Natural killer cell (primary cell): Measurements from ENCODE around the gene THBS1. TPM values are rescaled to one million over a fixed set of nuclear protein-coding genes. Genes with fewer than 3 reads are reported as not detected.

ENCODE experiments used
- ATAC-seq, 3 donors: fragments of 150-1000 bp in 2 of 3; fragments of 200-7000 bp in 1 of 3; cut with Tn5 transposase; 1 replicate in 1 of 3; 2 replicates in 2 of 3; pipeline ENCODE4 v1.10.0; 2021; ENCODE audit warnings: mild to moderate bottlenecking in 2 of 3, moderate library complexity in 2 of 3
- DNase-seq, 2 donors: peaks; one replicate each; pipeline versions ENCODE4 v3.0.0 to v3.0.0-alpha.2; 2013 to 2021; ENCODE audit warnings: mixed read lengths in 1 of 2
- H3K27ac ChIP-seq: one replicate; pipeline ENCODE4 v1.5.1; 2013; ENCODE audit warnings: mild to moderate bottlenecking, low read length
- H3K27me3 ChIP-seq: one replicate; pipeline ENCODE4 v1.6.1; 2013; ENCODE audit warnings: low read length; ENCODE audit not compliant: control insufficient read depth, insufficient read depth
- H3K36me3 ChIP-seq: one replicate; pipeline ENCODE4 v1.6.1; 2013; ENCODE audit warnings: low read length; ENCODE audit not compliant: control insufficient read depth, insufficient read depth
- H3K4me1 ChIP-seq: one replicate; pipeline ENCODE4 v1.6.1; 2013; ENCODE audit warnings: low read length; ENCODE audit not compliant: control insufficient read depth, insufficient read depth
- H3K4me3 ChIP-seq: one replicate; pipeline ENCODE4 v1.5.1; 2013; ENCODE audit warnings: low read length
- H3K9me3 ChIP-seq: one replicate; pipeline ENCODE4 v1.6.1; 2013; ENCODE audit warnings: low read length; ENCODE audit not compliant: control insufficient read depth, insufficient read depth
- H3K27ac Mint-ChIP-seq, 2 donors: one replicate each; pipeline ENCODE4 v1.8.0; 2022; ENCODE audit warnings: mild to moderate bottlenecking in 2 of 2, mixed read lengths in 2 of 2, moderate library complexity in 1 of 2
- H3K27me3 Mint-ChIP-seq, 2 donors: one replicate each; pipeline ENCODE4 v1.8.0; 2022; ENCODE audit warnings: low read depth in 2 of 2, mixed read lengths in 2 of 2
- H3K36me3 Mint-ChIP-seq: one replicate; pipeline ENCODE4 v1.8.0; 2022; ENCODE audit warnings: mixed read lengths
- H3K4me1 Mint-ChIP-seq, 2 donors: one replicate each; pipeline ENCODE4 v1.8.0; 2022; ENCODE audit warnings: mixed read lengths in 2 of 2
- H3K4me3 Mint-ChIP-seq: one replicate; pipeline ENCODE4 v1.8.0; 2022; ENCODE audit warnings: mild to moderate bottlenecking, moderate library complexity, mixed read lengths
- H3K9me3 Mint-ChIP-seq, 2 donors: one replicate each; pipeline ENCODE4 v1.8.0; 2022; ENCODE audit warnings: mixed read lengths in 2 of 2
- WGBS: methylation state at CpG from one replicate; pipeline ENCODE4 v1.1.7; 2013; ENCODE audit warnings: missing lambda C conversion rate; ENCODE audit not compliant: insufficient coverage; 5-methylcytosine and 5-hydroxymethylcytosine counted together
- intact Hi-C: fragments of 100-400 bp; cut with micrococcal nuclease; formaldehyde crosslinking; loops from one replicate; pipeline ENCODE4 v1.14.2; 2022
- total RNA-seq, 4 donors: library from RNA; stranded (reverse); fragments of 120-200 nt in 1 of 4; gene quantifications; one replicate each; pipeline versions ENCODE4 v1.2.3 to v1.2.4, GENCODE V29; 2013 to 2022
- TF ChIP-seq, protein P1 (sequence below): fragments of 200-600 bp; IDR thresholded peaks from one replicate; pipeline ENCODE4 v1.8.0; 2022; ENCODE audit warnings: antibody characterized with exemption

The THBS1 gene
- total RNA-seq, 3 donors from 2014 or later (not counting 1 experiment from before 2014, with no cell fraction given): 27.1 to 43.3 (median 38.3) TPM

DNA sequence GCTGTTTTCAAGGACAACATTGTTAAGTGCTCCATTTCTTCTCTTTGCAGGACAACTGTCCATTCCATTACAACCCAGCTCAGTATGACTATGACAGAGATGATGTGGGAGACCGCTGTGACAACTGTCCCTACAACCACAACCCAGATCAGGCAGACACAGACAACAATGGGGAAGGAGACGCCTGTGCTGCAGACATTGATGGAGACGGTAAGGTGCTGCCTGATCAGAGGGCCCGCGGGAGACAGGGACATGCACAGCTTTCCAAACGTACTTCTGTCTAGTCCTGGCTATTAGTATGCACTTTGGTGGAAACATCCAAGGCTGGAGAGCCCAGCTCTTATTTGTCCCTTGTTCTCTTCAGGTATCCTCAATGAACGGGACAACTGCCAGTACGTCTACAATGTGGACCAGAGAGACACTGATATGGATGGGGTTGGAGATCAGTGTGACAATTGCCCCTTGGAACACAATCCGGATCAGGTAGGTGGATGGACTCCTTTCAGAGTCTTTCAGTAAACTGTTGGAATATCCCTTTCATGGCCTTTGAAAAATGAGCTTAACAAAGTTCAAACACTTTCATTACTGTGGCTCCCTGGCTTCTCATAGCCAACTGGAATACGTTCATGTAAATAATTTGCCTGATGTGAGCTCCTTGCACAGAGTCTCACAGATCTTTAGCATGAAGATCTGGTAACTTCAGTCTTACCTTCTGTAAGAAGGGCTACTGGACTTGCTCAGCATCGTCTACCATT, 10.4 kb downstream of the THBS1 start:
- Histone ChIP-seq H3K4me1 (peaks cover 26% of the 10 kb centered on the region), H3K4me3 (no peak overlapping the region), H3K27ac (no peak overlapping the region), H3K9me3 (no peaks in the 10 kb centered on the region), H3K36me3 (peaks cover 30% of the 10 kb centered on the region), H3K27me3 (no peaks in the 10 kb centered on the region)
- intact Hi-C loops: no loop called here
- DNase-seq (no peak), ATAC-seq (no peak)
- 94% methylated on average over 10 of the region's 11 CpGs for WGBS
- Mint-ChIP-seq H3K27me3 (no peaks in the 10 kb centered on the region), H3K36me3 (peaks cover 52% of the 10 kb centered on the region), H3K4me3 (no peak overlapping the region), H3K9me3 (no peaks in the 10 kb centered on the region), H3K4me1 (peaks cover 17 to 29% of the 10 kb centered on the region in 2 donors), H3K27ac (no peak overlapping the region)
- TF ChIP-seq, protein P1, sequence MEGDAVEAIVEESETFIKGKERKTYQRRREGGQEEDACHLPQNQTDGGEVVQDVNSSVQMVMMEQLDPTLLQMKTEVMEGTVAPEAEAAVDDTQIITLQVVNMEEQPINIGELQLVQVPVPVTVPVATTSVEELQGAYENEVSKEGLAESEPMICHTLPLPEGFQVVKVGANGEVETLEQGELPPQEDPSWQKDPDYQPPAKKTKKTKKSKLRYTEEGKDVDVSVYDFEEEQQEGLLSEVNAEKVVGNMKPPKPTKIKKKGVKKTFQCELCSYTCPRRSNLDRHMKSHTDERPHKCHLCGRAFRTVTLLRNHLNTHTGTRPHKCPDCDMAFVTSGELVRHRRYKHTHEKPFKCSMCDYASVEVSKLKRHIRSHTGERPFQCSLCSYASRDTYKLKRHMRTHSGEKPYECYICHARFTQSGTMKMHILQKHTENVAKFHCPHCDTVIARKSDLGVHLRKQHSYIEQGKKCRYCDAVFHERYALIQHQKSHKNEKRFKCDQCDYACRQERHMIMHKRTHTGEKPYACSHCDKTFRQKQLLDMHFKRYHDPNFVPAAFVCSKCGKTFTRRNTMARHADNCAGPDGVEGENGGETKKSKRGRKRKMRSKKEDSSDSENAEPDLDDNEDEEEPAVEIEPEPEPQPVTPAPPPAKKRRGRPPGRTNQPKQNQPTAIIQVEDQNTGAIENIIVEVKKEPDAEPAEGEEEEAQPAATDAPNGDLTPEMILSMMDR: no peak

DNA sequence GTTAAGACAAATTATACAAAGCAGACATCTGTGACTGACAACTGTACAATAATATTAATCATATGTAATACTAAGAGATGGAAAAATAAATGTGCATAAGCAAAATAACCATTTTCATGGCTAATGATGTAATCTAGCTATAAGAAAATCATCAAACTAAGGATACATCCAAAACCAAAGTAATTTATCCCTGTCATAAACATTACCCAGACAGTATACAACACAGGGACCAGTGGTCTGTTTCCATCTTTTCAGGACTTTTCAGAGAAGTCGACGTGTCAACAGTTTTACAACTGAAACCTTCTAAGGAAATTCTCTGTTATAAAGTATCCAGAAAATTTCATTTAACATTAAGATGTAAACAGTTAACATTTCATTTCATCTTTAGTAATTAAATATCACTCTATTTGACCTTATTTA, 11.0 kb downstream of the THBS1 start:
- TF ChIP-seq, protein P1: no peak
- no peak for ATAC-seq
- no peak overlapping the region for H3K27ac ChIP-seq
- no peaks in the 10 kb centered on the region for H3K27me3 Mint-ChIP-seq
- WGBS: 100% methylated on average over 2 of the region's 2 CpGs
- no peak overlapping the region for H3K27ac Mint-ChIP-seq
- intact Hi-C loops: no loop called here
- H3K4me3 Mint-ChIP-seq: no peak overlapping the region
- H3K4me1 ChIP-seq: peaks cover 26% of the 10 kb centered on the region
- H3K9me3 ChIP-seq: no peaks in the 10 kb centered on the region
- no peak for DNase-seq
- no peaks in the 10 kb centered on the region for H3K9me3 Mint-ChIP-seq
- H3K27me3 ChIP-seq: no peaks in the 10 kb centered on the region
- no peak overlapping the region for H3K4me3 ChIP-seq
- H3K36me3 Mint-ChIP-seq: peaks cover 52% of the 10 kb centered on the region
- H3K36me3 ChIP-seq: peaks cover 30% of the 10 kb centered on the region
- peaks cover 17 to 29% of the 10 kb centered on the region in 2 donors for H3K4me1 Mint-ChIP-seq

DNA sequence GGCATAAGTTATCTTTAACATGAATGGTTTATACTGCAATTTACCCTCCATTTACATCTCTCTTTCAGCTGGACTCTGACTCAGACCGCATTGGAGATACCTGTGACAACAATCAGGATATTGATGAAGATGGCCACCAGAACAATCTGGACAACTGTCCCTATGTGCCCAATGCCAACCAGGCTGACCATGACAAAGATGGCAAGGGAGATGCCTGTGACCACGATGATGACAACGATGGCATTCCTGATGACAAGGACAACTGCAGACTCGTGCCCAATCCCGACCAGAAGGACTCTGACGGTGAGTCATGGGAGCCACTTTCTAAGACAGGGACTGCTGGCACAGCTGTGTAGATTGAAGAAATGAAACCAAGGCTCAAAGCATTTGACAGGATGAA, 11.6 kb downstream of the THBS1 start:
- intact Hi-C loops: no loop called here
- TF ChIP-seq, protein P1: no peak

More for the DNA sequence above, 11.6 kb downstream of the THBS1 start:
- H3K27me3 ChIP-seq: no peaks in the 10 kb centered on the region
- no peak overlapping the region for H3K27ac ChIP-seq
- Mint-ChIP-seq H3K36me3 (peaks cover 53% of the 10 kb centered on the region), H3K4me1 (peaks cover 17 to 30% of the 10 kb centered on the region in 2 donors), H3K4me3 (no peak overlapping the region), H3K9me3 (no peaks in the 10 kb centered on the region), H3K27me3 (no peaks in the 10 kb centered on the region), H3K27ac (no peak overlapping the region)
- ATAC-seq (no peak), DNase-seq (no peak)
- no peaks in the 10 kb centered on the region for H3K9me3 ChIP-seq
- no peak overlapping the region for H3K4me3 ChIP-seq
- 89% methylated on average over 6 of the region's 6 CpGs for whole genome bisulfite sequencing
- peaks cover 30% of the 10 kb centered on the region for H3K36me3 ChIP-seq
- H3K4me1 ChIP-seq: peaks cover 21% of the 10 kb centered on the region
